PC-3 (cell line): Measurements from ENCODE around the gene DEFB127. TPM values are rescaled to one million over a fixed set of nuclear protein-coding genes. Genes with fewer than 3 reads are reported as not detected.
"Not testable (repeated sequence)": the region's sequence is repeated elsewhere in the genome, so short reads cannot be mapped to it uniquely, and the experiment has no call there.

Source experiments
- ATAC-seq: fragments of 200-7000 bp; cut with Tn5 transposase; 2 replicates; pipeline ENCODE4 v1.9.1; 2020; ENCODE audit warnings: mild to moderate bottlenecking, moderate library complexity
- Bru-seq: library from RNA; stranded (reverse); fragments of 400-500 nt; gene quantifications from one replicate; lab custom pipeline; 2021; lab: Mats Ljungman, UMichigan
- BruChase-seq, 2 experiments: library from RNA; stranded (reverse); fragments of 400-500 nt; gene quantifications; one replicate each; lab custom pipeline; 2021; lab: Mats Ljungman, UMichigan
- BruUV-seq: library from RNA; stranded (reverse); fragments of 400-500 nt; replicated peaks from 2 replicates; lab custom pipeline; 2021; lab: Mats Ljungman, UMichigan
- CTCF ChIA-PET: fragments of 300-600 bp; sonication (Branson Sonifier 250); formaldehyde crosslinking; loops from one replicate; lab custom pipeline; 2022; ENCODE audit warnings: antibody characterized with exemption; lab: Charles Lee
- POLR2A ChIA-PET: fragments of 300-600 bp; sonication (Branson Sonifier 250); formaldehyde crosslinking; loops from one replicate; lab custom pipeline; 2022; ENCODE audit warnings: antibody characterized with exemption; ENCODE audit not compliant: unreplicated experiment; lab: Charles Lee
- DNase-seq: peaks from one replicate; pipeline ENCODE4 v3.0.0-alpha.2; 2015
- H2AFZ ChIP-seq: fragments of 300-600 bp; sonication (generic); 2 replicates; pipeline ENCODE4 v1.6.0; 2016; ENCODE audit warnings: antibody characterized with exemption, low read length
- H3F3A ChIP-seq: fragments of 300-600 bp; sonication (generic); one replicate; pipeline ENCODE4 v1.6.0; 2017; ENCODE audit warnings: antibody characterized with exemption, low read length, control low read depth, mild to moderate bottlenecking; ENCODE audit not compliant: unreplicated experiment
- H3K27ac ChIP-seq: fragments of 300-600 bp; sonication (generic); 2 replicates; pipeline ENCODE4 v1.5.1; 2016; ENCODE audit warnings: mild to moderate bottlenecking, low read length
- H3K27me3 ChIP-seq: fragments of 300-600 bp; sonication (generic); 2 replicates; pipeline ENCODE4 v1.6.1; 2016; ENCODE audit warnings: low read length, mixed read lengths
- H3K36me3 ChIP-seq: fragments of 300-600 bp; sonication (generic); 2 replicates; pipeline ENCODE4 v1.6.1; 2016; ENCODE audit warnings: low read depth, mixed run types, low read length, mixed read lengths
- H3K4me1 ChIP-seq: fragments of 300-600 bp; sonication (generic); 2 replicates; pipeline ENCODE4 v1.5.1; 2016; ENCODE audit warnings: low read length; ENCODE audit not compliant: insufficient read depth
- H3K4me2 ChIP-seq: fragments of 300-600 bp; sonication (generic); 2 replicates; pipeline ENCODE4 v1.6.0; 2016; ENCODE audit warnings: low read length
- H3K4me3 ChIP-seq: fragments of 300-600 bp; sonication (generic); 2 replicates; pipeline ENCODE4 v1.5.1; 2016; ENCODE audit warnings: mild to moderate bottlenecking, low read length, mixed read lengths
- H3K79me2 ChIP-seq: fragments of 300-600 bp; sonication (generic); 2 replicates; pipeline ENCODE4 v1.6.1; 2017; ENCODE audit warnings: low read length, mixed read lengths
- H3K9ac ChIP-seq: fragments of 300-600 bp; sonication (generic); 2 replicates; pipeline ENCODE4 v1.6.0; 2016; ENCODE audit warnings: mild to moderate bottlenecking, low read length
- H3K9me2 ChIP-seq: fragments of 300-600 bp; sonication (generic); replicated peaks from 2 replicates; pipeline ENCODE4 v1.6.1; 2016; ENCODE audit warnings: mixed run types, low read length, mixed read lengths
- H3K9me3 ChIP-seq: fragments of 300-600 bp; sonication (generic); 2 replicates; pipeline ENCODE4 v1.6.1; 2016; ENCODE audit warnings: low read length, mixed read lengths
- H4K20me1 ChIP-seq: fragments of 300-600 bp; sonication (generic); 2 replicates; pipeline ENCODE4 v1.6.1; 2016; ENCODE audit warnings: low read length, mixed read lengths
- CTCF ChIP-seq: fragments of 300-600 bp; sonication (generic); conservative IDR thresholded peaks from 2 replicates; pipeline ENCODE4 v1.5.1; 2017; ENCODE audit warnings: antibody characterized with exemption, low read depth, mild to moderate bottlenecking, low read length
- EZH2 ChIP-seq: fragments of 300-600 bp; sonication (generic); IDR thresholded peaks from one replicate; pipeline ENCODE4 v1.6.1; 2017; ENCODE audit warnings: antibody characterized with exemption, mild to moderate bottlenecking, low read length; ENCODE audit not compliant: unreplicated experiment
- EZH2phosphoT487 ChIP-seq: fragments of 300-600 bp; sonication (generic); IDR thresholded peaks from 2 replicates; pipeline ENCODE4 v1.6.1; 2018; ENCODE audit warnings: mild to moderate bottlenecking, antibody characterized with exemption, low read length, borderline replicate concordance
- intact Hi-C: fragments of 100-400 bp; cut with micrococcal nuclease; formaldehyde crosslinking; loops from 2 replicates; pipeline ENCODE4 v1.9.0; 2023
- long read RNA-seq: library from polyadenylated mRNA; unstranded; transcript quantifications from one replicate; pipeline ENCODE4 v2.0.0, GENCODE V29; 2021; ENCODE audit not compliant: unreplicated experiment
- total RNA-seq: library from RNA; depleted of rRNA; stranded (reverse); fragments of >200 nt; gene quantifications from 2 replicates; pipeline ENCODE4 v1.2.3, GENCODE V29; 2014; rRNA removed

DEFB127 gene
- not detected in 2 replicates for total RNA-seq
- Bru-seq, nascent RNA: not detected
- not detected for BruChase-seq, experiment 1, labeled RNA remaining after a 6-hour chase
- BruChase-seq, experiment 2, labeled RNA remaining after a 2-hour chase: not detected
- long read RNA-seq: 0 reads

GRCh38 chr20:157154-157553, at the start of gene DEFB127:
DEFB127 (plus strand) TSS chr20:157454; CDS start chr20:157545, 91 bp downstream.
- no peak within 1 kb of the TSS for H3K9ac ChIP-seq
- no peaks in the 10 kb centered on the region for H3K4me1 ChIP-seq
- DNase-seq: no peak
- no peaks in the 10 kb centered on the region for H4K20me1 ChIP-seq
- no peaks in the 10 kb centered on the region for H3K9me3 ChIP-seq
- POLR2A ChIA-PET: no interaction called here
- no peak within 1 kb of the TSS for H3K4me2 ChIP-seq
- TF ChIP-seq EZH2 (no peak), CTCF (no peak), EZH2phosphoT487 (no peak)
- intact Hi-C loops: no loop called here
- CTCF ChIA-PET: no interaction called here
- no peaks in the 10 kb centered on the region for H3K79me2 ChIP-seq
- no peaks in the 10 kb centered on the region for H3K36me3 ChIP-seq
- H3K27me3 ChIP-seq: peaks cover 44% of the 10 kb centered on the region
- no peaks in the 10 kb centered on the region for H3K9me2 ChIP-seq
- no peak within 1 kb of the TSS for H2AFZ ChIP-seq
- no peak within 1 kb of the TSS for H3K27ac ChIP-seq
- BruUV-seq: no TSS peak
- ATAC-seq: no peak
- no peaks in the 10 kb centered on the region for H3F3A ChIP-seq
- no peak within 1 kb of the TSS for H3K4me3 ChIP-seq

GRCh38 chr20:112396-112795, 44.9 kb upstream of the DEFB127 start:
- Histone ChIP-seq H3F3A (no peaks in the 10 kb centered on the region), H3K27me3 (peaks cover 33% of the 10 kb centered on the region), H3K9ac (no peak overlapping the region), H3K4me3 (no peak overlapping the region), H3K4me1 (no peaks in the 10 kb centered on the region), H3K36me3 (no peaks in the 10 kb centered on the region), H3K4me2 (no peak overlapping the region), H3K9me3 (no peaks in the 10 kb centered on the region), H2AFZ (no peak overlapping the region), H3K79me2 (no peaks in the 10 kb centered on the region), H3K9me2 (no peaks in the 10 kb centered on the region), H4K20me1 (no peaks in the 10 kb centered on the region), H3K27ac (no peak overlapping the region)
- BruUV-seq: no TSS peak
- no peak for DNase-seq
- TF ChIP-seq CTCF (no peak), EZH2phosphoT487 (no peak), EZH2 (no peak)
- ChIA-PET POLR2A (no interaction called here), CTCF (no interaction called here)
- intact Hi-C loops: no loop called here
- ATAC-seq: no peak

GRCh38 chr20:117518-117917, 39.7 kb upstream of the DEFB127 start:
- CTCF ChIA-PET: no interaction called here
- no peaks in the 10 kb centered on the region for H3K4me1 ChIP-seq
- H3K9me3 ChIP-seq: no peaks in the 10 kb centered on the region
- H3K9me2 ChIP-seq: no peaks in the 10 kb centered on the region
- no peak for ATAC-seq
- no peaks in the 10 kb centered on the region for H3K36me3 ChIP-seq
- POLR2A ChIA-PET: no interaction called here
- H3F3A ChIP-seq: no peaks in the 10 kb centered on the region
- H4K20me1 ChIP-seq: no peaks in the 10 kb centered on the region
- no peak overlapping the region for H3K27ac ChIP-seq
- H2AFZ ChIP-seq: no peak overlapping the region
- no peak for TF ChIP-seq CTCF
- no peak for TF ChIP-seq EZH2
- TF ChIP-seq EZH2phosphoT487: no peak
- intact Hi-C loops: no loop called here
- BruUV-seq: no TSS peak
- H3K4me2 ChIP-seq: no peak overlapping the region
- peaks cover 50% of the 10 kb centered on the region for H3K27me3 ChIP-seq
- DNase-seq: no peak
- no peak overlapping the region for H3K4me3 ChIP-seq
- no peaks in the 10 kb centered on the region for H3K79me2 ChIP-seq
- no peak overlapping the region for H3K9ac ChIP-seq

- H3K9ac ChIP-seq, BruUV-seq, H3K27ac ChIP-seq, H4K20me1 ChIP-seq, intact Hi-C loops, POLR2A ChIA-PET, H3K36me3 ChIP-seq, H3F3A ChIP-seq, ATAC-seq, DNase-seq, H3K4me1 ChIP-seq, CTCF ChIA-PET, H3K9me3 ChIP-seq, H3K9me2 ChIP-seq, H3K79me2 ChIP-seq: not testable (repeated sequence)
- Histone ChIP-seq H3K4me2 (peak overlapping the region; percentile 56), H3K4me3 (peak overlapping the region; percentile 55), H2AFZ (peak overlapping the region; percentile 49), H3K27me3 (peaks cover 21% of the 10 kb centered on the region)
These were observed 27.4 kb upstream of the DEFB127 start for GRCh38 chr20:129786-130323.
